Measurements from ENCODE around the gene TAF15.

DNA sequence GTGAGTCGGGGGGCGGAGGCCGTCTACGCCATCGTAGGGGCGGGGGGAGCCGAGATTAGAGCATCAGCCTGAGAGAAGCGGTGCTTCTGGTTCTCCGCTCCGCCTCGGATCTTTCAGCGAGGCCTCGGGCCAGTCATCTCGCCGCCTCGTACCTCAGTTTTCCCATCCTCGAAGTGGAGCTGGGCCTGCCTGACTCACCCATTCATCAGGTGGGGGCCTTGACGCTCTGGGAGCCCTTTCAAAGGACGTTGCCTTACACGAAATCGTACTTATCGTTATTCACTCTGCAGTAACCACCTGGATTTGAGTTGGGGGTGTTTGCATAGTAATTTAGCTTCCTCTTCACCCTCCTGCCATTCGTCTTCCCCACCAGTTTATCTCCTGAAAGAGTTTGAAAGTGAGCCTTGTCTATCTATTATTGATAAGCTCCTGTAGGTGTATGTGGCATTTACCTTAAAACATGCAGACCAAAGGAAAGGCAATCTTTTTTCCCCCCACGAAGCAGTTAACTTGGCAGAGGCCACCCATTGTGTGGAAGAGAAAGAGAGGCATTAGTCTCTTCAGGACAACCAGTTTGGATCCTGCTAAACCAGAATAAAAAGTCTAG, 674 bp downstream of the TAF15 start:
- TF ChIP-seq EZH2 (IDR thresholded peaks at IDR 0.05): no peak
- no peak for TF ChIP-seq POLR2AphosphoS5 (IDR thresholded peaks at IDR 0.05; ENCODE audit: borderline replicate concordance, low read depth, low read length)
- TF ChIP-seq FOXP2 (optimal IDR thresholded peaks at IDR 0.05; ENCODE audit: control extremely low read depth, extremely low read length, insufficient read depth): no peak
